Smooth muscle cell (in vitro differentiated cells): ENCODE results near the gene MTHFD2L. TPM values are rescaled to one million over a fixed set of nuclear protein-coding genes. Genes with fewer than 3 reads are reported as not detected.

Source experiments
- DNase-seq: peaks from one replicate; lab custom pipeline; 2025; ENCODE audit not compliant: unreplicated experiment; lab: John Stamatoyannopoulos, UW
- H2AFZ ChIP-seq: fragments of 200-600 bp; sonication (generic); 2 replicates; pipeline ENCODE4 v1.6.0; 2016; ENCODE audit warnings: antibody characterized with exemption, low read depth, mild to moderate bottlenecking
- H3F3A ChIP-seq: fragments of 200-600 bp; sonication (generic); 2 replicates; pipeline ENCODE4 v1.6.0; 2017; ENCODE audit warnings: antibody characterized with exemption, low read depth
- H3K27ac ChIP-seq: fragments of 200-600 bp; sonication (generic); 2 replicates; pipeline ENCODE4 v1.5.1; 2016; ENCODE audit warnings: low read depth, mild to moderate bottlenecking
- H3K27me3 ChIP-seq: fragments of 200-600 bp; sonication (generic); 2 replicates; pipeline ENCODE4 v1.6.1; 2016; ENCODE audit warnings: low read depth, mild to moderate bottlenecking
- H3K36me3 ChIP-seq: fragments of 200-600 bp; sonication (generic); 2 replicates; pipeline ENCODE4 v1.5.1; 2016; ENCODE audit warnings: low read depth
- H3K4me1 ChIP-seq: fragments of 200-600 bp; sonication (generic); 2 replicates; pipeline ENCODE4 v1.5.1; 2016; ENCODE audit warnings: low read depth
- H3K4me2 ChIP-seq: fragments of 200-600 bp; sonication (generic); 2 replicates; pipeline ENCODE4 v1.6.0; 2016; ENCODE audit warnings: mild to moderate bottlenecking
- H3K4me3 ChIP-seq: fragments of 200-600 bp; sonication (generic); 2 replicates; pipeline ENCODE4 v1.5.1; 2016; ENCODE audit warnings: mild to moderate bottlenecking
- H3K79me2 ChIP-seq: fragments of 200-600 bp; sonication (generic); 2 replicates; pipeline ENCODE4 v1.6.0; 2016; ENCODE audit warnings: low read depth, mild to moderate bottlenecking
- H3K9ac ChIP-seq: fragments of 200-600 bp; sonication (generic); 2 replicates; pipeline ENCODE4 v1.6.0; 2016; ENCODE audit warnings: low read depth
- H3K9me3 ChIP-seq: fragments of 200-600 bp; sonication (generic); replicated peaks from 2 replicates; pipeline ENCODE4 v1.5.1; 2016; ENCODE audit warnings: low read depth
- H4K20me1 ChIP-seq: fragments of 200-600 bp; sonication (generic); 2 replicates; pipeline ENCODE4 v1.6.0; 2016; ENCODE audit warnings: low read depth
- CTCF ChIP-seq: fragments of 200-600 bp; sonication (generic); IDR thresholded peaks from 2 replicates; pipeline ENCODE4 v1.5.1; 2017; ENCODE audit warnings: borderline replicate concordance, mild to moderate bottlenecking, antibody characterized with exemption; ENCODE audit not compliant: insufficient read depth, poor library complexity, severe bottlenecking
- WGBS: methylation state at CpG from one replicate; pipeline ENCODE4 v1.1.7; 2016; ENCODE audit warnings: low lambda C conversion rate; 5-methylcytosine and 5-hydroxymethylcytosine counted together
- polyA plus RNA-seq: library from polyadenylated mRNA; unstranded; fragments of >200 nt; fragmentation: Nextera tagmentation; extraction: Ambion mirVana; gene quantifications from 2 replicates; pipeline ENCODE4 v1.2.1, GENCODE V29; 2016
- total RNA-seq: library from RNA; depleted of rRNA; stranded (reverse); fragments of >200 nt; gene quantifications from 2 replicates; pipeline ENCODE4 v1.2.3, GENCODE V29; 2014

MTHFD2L gene
- total and polyA plus RNA-seq, 2 experiments from 2014 or later = 4.9 to 6.6 TPM

- Histone ChIP-seq H3K4me2 (no peak overlapping the region), H3K4me3 (no peak overlapping the region), H3K27me3 (no peaks in the 10 kb centered on the region), H3K4me1 (no peaks in the 10 kb centered on the region), H3K9me3 (no peaks in the 10 kb centered on the region), H3K79me2 (no peaks in the 10 kb centered on the region), H3K9ac (no peak overlapping the region), H2AFZ (no peak overlapping the region), H3K36me3 (no peaks in the 10 kb centered on the region), H3F3A (no peaks in the 10 kb centered on the region), H4K20me1 (no peaks in the 10 kb centered on the region), H3K27ac (no peak overlapping the region)
- DNase-seq = no peak
- TF ChIP-seq CTCF = no peak
- WGBS = 88% methylated on average over 4 of the region's 4 CpGs
Measured at GRCh38 chr4:74323663-74324062, 165.7 kb downstream of the MTHFD2L start.

- Histone ChIP-seq H3K27ac (no peak overlapping the region), H4K20me1 (no peaks in the 10 kb centered on the region), H3K36me3 (no peaks in the 10 kb centered on the region), H3K27me3 (no peaks in the 10 kb centered on the region), H3K79me2 (no peaks in the 10 kb centered on the region), H2AFZ (no peak overlapping the region), H3K4me2 (no peak overlapping the region), H3K9ac (no peak overlapping the region), H3K4me3 (no peak overlapping the region), H3K4me1 (no peaks in the 10 kb centered on the region), H3F3A (no peaks in the 10 kb centered on the region), H3K9me3 (no peaks in the 10 kb centered on the region)
- DNase-seq = no peak
- 85% methylated on average over 3 of the region's 3 CpGs for WGBS
- no peak for TF ChIP-seq CTCF
Measured at GRCh38 chr4:74324262-74324661, 166.3 kb downstream of the MTHFD2L start.

- Histone ChIP-seq H3K9me3 (no peaks in the 10 kb centered on the region), H3K4me1 (no peaks in the 10 kb centered on the region), H3K27me3 (no peaks in the 10 kb centered on the region), H4K20me1 (no peaks in the 10 kb centered on the region), H3K4me2 (no peak overlapping the region), H3K9ac (no peak overlapping the region), H3K79me2 (no peaks in the 10 kb centered on the region), H3K36me3 (no peaks in the 10 kb centered on the region), H3F3A (no peaks in the 10 kb centered on the region), H2AFZ (no peak overlapping the region), H3K27ac (no peak overlapping the region), H3K4me3 (no peak overlapping the region)
- WGBS = 80% methylated on average over 2 of the region's 2 CpGs
- DNase-seq = no peak
- TF ChIP-seq CTCF = no peak
Measured at GRCh38 chr4:74325886-74326285, 168.0 kb downstream of the MTHFD2L start.

- H3K27me3 ChIP-seq = no peaks in the 10 kb centered on the region
- no peak overlapping the region for H3K9ac ChIP-seq
- 93% methylated on average over 3 of the region's 3 CpGs for WGBS
- no peaks in the 10 kb centered on the region for H3K4me1 ChIP-seq
- H3F3A ChIP-seq = no peaks in the 10 kb centered on the region
- TF ChIP-seq CTCF = no peak
- no peak overlapping the region for H3K4me3 ChIP-seq
- no peaks in the 10 kb centered on the region for H3K9me3 ChIP-seq
- H2AFZ ChIP-seq = no peak overlapping the region
- H3K27ac ChIP-seq = no peak overlapping the region
- no peaks in the 10 kb centered on the region for H4K20me1 ChIP-seq
- no peak for DNase-seq
- no peaks in the 10 kb centered on the region for H3K36me3 ChIP-seq
- H3K4me2 ChIP-seq = no peak overlapping the region
- no peaks in the 10 kb centered on the region for H3K79me2 ChIP-seq
Measured at GRCh38 chr4:74327762-74328161, 169.8 kb downstream of the MTHFD2L start.
